Measurements from ENCODE around the gene CFB. TPM values are rescaled to one million over a fixed set of nuclear protein-coding genes. Genes with fewer than 3 reads are reported as not detected.

Gene CFB
- total and polyA plus RNA-seq, 2 donors (not counting 3 experiments of a cell fraction or from before 2014, with no cell fraction given): 0.87 to 1.5 TPM

DNA sequence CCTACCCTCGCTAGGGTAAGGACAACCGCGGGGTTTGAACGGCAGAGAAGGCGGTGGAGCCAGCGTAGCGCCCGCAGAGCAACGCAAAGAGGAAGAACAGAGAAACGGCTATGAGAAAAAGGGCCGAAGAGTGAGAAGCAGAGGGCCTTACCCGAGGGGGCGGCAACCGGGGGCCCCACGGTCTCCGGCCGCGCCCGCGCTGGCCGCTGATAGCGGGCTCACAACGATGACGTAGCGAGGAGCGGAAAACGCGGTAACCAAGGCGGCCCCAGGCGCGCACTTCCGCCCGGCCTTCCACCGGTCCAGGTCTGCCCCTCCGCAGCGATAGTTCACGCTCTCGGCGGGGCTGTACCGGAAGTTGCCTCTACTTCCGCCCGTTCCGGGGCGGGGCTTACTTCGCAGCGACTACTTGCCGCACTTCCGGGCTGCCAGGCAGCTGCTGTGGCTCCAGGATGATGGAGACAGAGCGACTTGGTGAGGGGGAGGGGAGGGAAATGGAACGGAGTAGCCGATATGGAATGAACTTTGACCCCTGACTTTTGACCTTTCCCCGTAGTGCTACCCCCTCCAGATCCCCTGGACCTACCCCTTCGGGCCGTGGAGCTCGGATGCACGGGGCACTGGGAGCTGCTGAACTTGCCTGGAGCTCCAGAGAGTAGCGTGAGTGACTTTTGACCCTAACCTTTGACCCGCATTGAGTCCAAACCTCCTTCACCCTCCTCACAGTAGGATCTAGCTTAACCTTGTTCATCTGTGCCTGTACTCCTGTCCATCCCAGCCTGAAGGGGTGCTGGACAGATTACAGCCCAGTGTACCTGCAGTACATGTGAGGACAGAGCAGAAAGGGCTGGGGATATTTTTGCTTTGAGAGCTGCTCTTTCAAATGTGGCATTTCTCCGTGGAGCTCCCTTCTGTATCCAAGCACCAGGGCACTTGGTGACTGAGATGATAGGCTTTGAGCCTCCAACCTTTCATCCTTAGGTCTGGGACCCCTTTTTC lies 13.1 kb downstream of the CFB start, which contains the start of the genes NELFE and SKIC2:
NELFE (minus strand) TSS at position 231 of the 999 bp plus-strand sequence. CDS start 525 bp downstream, outside the sequence.
SKIC2 (plus strand) TSS at position 435 of the 999 bp plus-strand sequence; CDS start at position 453, 18 bp downstream.
- H3K27me3 ChIP-seq (ENCODE audit: control insufficient read depth in 2 of 2, insufficient read depth in 2 of 2, low read length in 2 of 2): no peaks in the 10 kb centered on the region
- peak within 1 kb of the TSS; percentile 77 for H3K4me2 ChIP-seq (ENCODE audit: insufficient read depth, low read length)
- intact Hi-C loops (cut with micrococcal nuclease) (loop anchor here (1.0 to 10.0 kb wide), 4 partner anchors 13 to 218 kb away; partner anchors contain the start of genes AGPAT1, DXO and RNF5), dilution Hi-C loops (cut with MboI; ENCODE audit: extremely low pct_ligation_motif_present, low sequenced_read_pairs) (no loop called here)
- H3K9me1 ChIP-seq (replicated peaks; ENCODE audit: control insufficient read depth, extremely low read depth, insufficient read depth, low read length): no peaks in the 10 kb centered on the region
- DNase-seq (ENCODE audit: low read depth, low spot score) (peak; percentile 98), FAIRE-seq (peak; percentile 99)
- H3K79me2 ChIP-seq (ENCODE audit: control insufficient read depth, insufficient read depth, low read length): peaks cover 25% of the 10 kb centered on the region
- POLR2A ChIA-PET: interaction anchor here (0.6 kb wide), 1 partner anchor 253 kb away, joined by 4 read pairs; no protein-coding TSS in a partner anchor
- BruUV-seq (replicated peaks): TSS peak; percentile 67
- TF ChIP-seq, protein P1, sequence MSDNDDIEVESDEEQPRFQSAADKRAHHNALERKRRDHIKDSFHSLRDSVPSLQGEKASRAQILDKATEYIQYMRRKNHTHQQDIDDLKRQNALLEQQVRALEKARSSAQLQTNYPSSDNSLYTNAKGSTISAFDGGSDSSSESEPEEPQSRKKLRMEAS (IDR thresholded peaks at IDR 0.05; ENCODE audit: insufficient read depth, insufficient read length): peak; percentile 53
- TF ChIP-seq MYC (IDR thresholded peaks at IDR 0.05; ENCODE audit: low read depth, low read length) (peak; percentile 6), FOS (IDR thresholded peaks at IDR 0.05; ENCODE audit: borderline replicate concordance, insufficient read depth, low read length) (no peak), EZH2 (IDR thresholded peaks at IDR 0.05; ENCODE audit: borderline replicate concordance, low read depth, low read length, severe bottlenecking) (no peak), POLR2A (IDR thresholded peaks at IDR 0.05; ENCODE audit: low read depth, low read length) (peak; percentile 93), POLR2AphosphoS5 (IDR thresholded peaks at IDR 0.05; ENCODE audit: insufficient read depth, low read depth, low read length) (peak; percentile 96), JUN (IDR thresholded peaks at IDR 0.05; ENCODE audit: borderline replicate concordance, insufficient read depth, insufficient read length, low read depth) (no peak)
- no peaks in the 10 kb centered on the region for H4K20me1 ChIP-seq (replicated peaks; ENCODE audit: control insufficient read depth, extremely low read depth, insufficient read depth, low read length)
- H3K4me1 ChIP-seq (ENCODE audit: control insufficient read depth, extremely low read depth, insufficient read depth, low read length): peaks cover 17% of the 10 kb centered on the region
- H2AFZ ChIP-seq (ENCODE audit: low read depth, low read length): peak within 1 kb of the TSS; percentile 76
- peak within 1 kb of the TSS; percentile 75 for H3K27ac ChIP-seq (ENCODE audit: insufficient read depth, low read depth, low read length)
- peak within 1 kb of the TSS; percentile 66 to 84 (median 70) for H3K4me3 ChIP-seq (replicated peaks in 1 of 3; ENCODE audit: insufficient read depth in 1 of 3, low read depth in 1 of 3, low read length in 3 of 3)
- H3K36me3 ChIP-seq (ENCODE audit: control insufficient read depth in 2 of 2, extremely low read depth in 1 of 2, insufficient read depth in 2 of 2, low read length in 2 of 2): peaks cover 12 to 45% of the 10 kb centered on the region in 2 experiments
- CTCF ChIA-PET: interaction anchor here (1.2 kb wide), 1 partner anchor 61 kb away, joined by 4 read pairs; no protein-coding TSS in a partner anchor
- H3K9me3 ChIP-seq (replicated peaks; ENCODE audit: control insufficient read depth, insufficient read depth, low read length): no peaks in the 10 kb centered on the region
- H3K9ac ChIP-seq (replicated peaks; ENCODE audit: extremely low read depth, insufficient read depth, low read length): peak within 1 kb of the TSS; percentile 87
